Stomach (tissue), 4 donors: Measurements from ENCODE around the gene PKD2L1.

Experiments
- EP300 ChIP-seq: sonication (generic); formaldehyde crosslinking; IDR thresholded peaks from one replicate; pipeline ENCODE4 v1.6.1; 2017; ENCODE audit warnings: antibody characterized with exemption
- POLR2A ChIP-seq, 4 donors: fragments of 450-650 bp; IDR thresholded peaks; one replicate each; pipeline ENCODE4 v1.6.1; 2016; ENCODE audit warnings: antibody characterized with exemption in 4 of 4, control low read depth in 2 of 4, mild to moderate bottlenecking in 1 of 4, moderate library complexity in 1 of 4
- POLR2AphosphoS5 ChIP-seq, 3 donors: sonication (generic); formaldehyde crosslinking; IDR thresholded peaks; one replicate each; pipeline ENCODE4 v1.6.1; 2016; ENCODE audit warnings: antibody characterized with exemption in 3 of 3
- TF ChIP-seq, protein P1 (sequence below), 7 experiments: fragments of 450-650 bp in 4 of 7; fragments of 200-600 bp in 3 of 7; sonication (generic) in 3 of 7; IDR thresholded peaks; one replicate each; pipeline ENCODE4 v1.5.1; 2016 to 2019; ENCODE audit warnings: antibody characterized with exemption in 7 of 7, control low read depth in 2 of 7, mild to moderate bottlenecking in 1 of 7

DNA sequence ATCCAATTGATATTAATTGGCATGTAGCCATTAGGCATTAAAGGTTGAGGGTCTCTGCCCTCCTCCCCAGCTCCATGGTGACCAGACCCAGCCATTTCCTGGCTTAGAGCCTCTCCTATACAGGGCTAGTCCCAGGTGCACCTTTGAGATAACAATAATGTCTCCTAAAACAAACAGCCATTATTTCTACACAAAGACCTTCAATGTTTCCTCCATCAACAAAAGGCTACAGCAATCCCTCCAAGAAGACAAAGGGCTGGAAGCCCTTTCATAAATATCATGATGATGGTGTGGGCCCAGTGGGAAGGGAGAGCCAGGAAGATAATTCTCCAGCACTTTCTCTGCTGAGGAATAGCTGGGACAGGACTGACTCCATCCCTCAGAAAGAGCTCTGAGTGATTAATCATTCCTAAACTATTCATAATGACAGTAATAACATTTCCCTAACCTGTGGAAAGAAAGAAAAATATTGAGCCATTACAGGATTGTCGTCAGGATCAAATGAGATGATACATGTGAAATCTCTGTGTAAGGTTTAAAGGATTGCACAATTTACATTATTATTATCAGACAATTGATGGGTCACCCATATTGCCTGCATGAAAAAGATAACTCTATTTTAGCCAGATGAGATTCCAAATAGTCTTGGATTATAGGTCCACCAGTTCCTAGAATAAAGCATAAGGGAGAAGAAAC, 10.2 kb downstream of the PKD2L1 start:
- TF ChIP-seq, protein P1, sequence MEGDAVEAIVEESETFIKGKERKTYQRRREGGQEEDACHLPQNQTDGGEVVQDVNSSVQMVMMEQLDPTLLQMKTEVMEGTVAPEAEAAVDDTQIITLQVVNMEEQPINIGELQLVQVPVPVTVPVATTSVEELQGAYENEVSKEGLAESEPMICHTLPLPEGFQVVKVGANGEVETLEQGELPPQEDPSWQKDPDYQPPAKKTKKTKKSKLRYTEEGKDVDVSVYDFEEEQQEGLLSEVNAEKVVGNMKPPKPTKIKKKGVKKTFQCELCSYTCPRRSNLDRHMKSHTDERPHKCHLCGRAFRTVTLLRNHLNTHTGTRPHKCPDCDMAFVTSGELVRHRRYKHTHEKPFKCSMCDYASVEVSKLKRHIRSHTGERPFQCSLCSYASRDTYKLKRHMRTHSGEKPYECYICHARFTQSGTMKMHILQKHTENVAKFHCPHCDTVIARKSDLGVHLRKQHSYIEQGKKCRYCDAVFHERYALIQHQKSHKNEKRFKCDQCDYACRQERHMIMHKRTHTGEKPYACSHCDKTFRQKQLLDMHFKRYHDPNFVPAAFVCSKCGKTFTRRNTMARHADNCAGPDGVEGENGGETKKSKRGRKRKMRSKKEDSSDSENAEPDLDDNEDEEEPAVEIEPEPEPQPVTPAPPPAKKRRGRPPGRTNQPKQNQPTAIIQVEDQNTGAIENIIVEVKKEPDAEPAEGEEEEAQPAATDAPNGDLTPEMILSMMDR (IDR thresholded peaks at IDR 0.05) = no peak
- TF ChIP-seq POLR2A (IDR thresholded peaks at IDR 0.05) (no peak), EP300 (no peak), POLR2AphosphoS5 (IDR thresholded peaks at IDR 0.05) (no peak)
